GM12865 (cell line): Measurements from ENCODE around the gene ANKH.

ENCODE experiments used
- DNase-seq: peaks from one replicate; pipeline ENCODE4 v3.0.0; 2010; ENCODE audit warnings: low read depth
- H3K4me3 ChIP-seq: 2 replicates; pipeline ENCODE4 v1.5.1; 2011; ENCODE audit warnings: mild to moderate bottlenecking, low read depth, low read length, control low read depth
- CTCF ChIP-seq: IDR thresholded peaks from 2 replicates; pipeline ENCODE4 v1.5.1; 2011; ENCODE audit warnings: low read length, control low read depth, low read depth, inconsistent platforms; ENCODE audit not compliant: insufficient read depth; ENCODE audit errors: missing control alignments

Gene ANKH

GRCh38 chr5:14771972-14772371 is 99.6 kb downstream of the ANKH start:
- no peak overlapping the region for H3K4me3 ChIP-seq
- DNase-seq = no peak
- TF ChIP-seq CTCF = no peak

- no peak for DNase-seq
- no peak for TF ChIP-seq CTCF
- H3K4me3 ChIP-seq = no peak overlapping the region
Observed at GRCh38 chr5:14771189-14771588, 100.4 kb downstream of the ANKH start.

GRCh38 chr5:14768508-14769365 is 102.8 kb downstream of the ANKH start:
- no peak for TF ChIP-seq CTCF
- no peak overlapping the region for H3K4me3 ChIP-seq
- no peak for DNase-seq

- no peak overlapping the region for H3K4me3 ChIP-seq
- TF ChIP-seq CTCF = no peak
- no peak for DNase-seq
Observed at GRCh38 chr5:14767735-14768507, 103.7 kb downstream of the ANKH start.

GRCh38 chr5:14767053-14767452 is 104.5 kb downstream of the ANKH start:
- DNase-seq = no peak
- TF ChIP-seq CTCF = no peak
- H3K4me3 ChIP-seq = no peak overlapping the region

GRCh38 chr5:14766584-14766983 is 105.0 kb downstream of the ANKH start:
- H3K4me3 ChIP-seq = no peak overlapping the region
- no peak for TF ChIP-seq CTCF

More at GRCh38 chr5:14766584-14766983, 105.0 kb downstream of the ANKH start:
- DNase-seq = no peak
